HepG2 (cell line): ENCODE measurements around the gene GFRA1. TPM values are rescaled to one million over a fixed set of nuclear protein-coding genes. Genes with fewer than 3 reads are reported as not detected.

Source experiments
- ATAC-seq: fragments of 200-7000 bp; cut with Tn5 transposase; 3 replicates; pipeline ENCODE4 v1.9.1; 2020; ENCODE audit warnings: mild to moderate bottlenecking, moderate library complexity
- BruUV-seq: library from RNA; stranded (reverse); fragments of 400-500 nt; replicated peaks from 2 replicates; lab custom pipeline; 2021; lab: Mats Ljungman, UMichigan
- CTCF ChIA-PET: fragments of 300-600 bp; formaldehyde crosslinking; extraction: SDS; loops from one replicate; lab custom pipeline; 2021; ENCODE audit warnings: low total read pairs, inconsistent platforms, low intra/inter-chr PET ratio; lab: Yijun Ruan, JAX
- POLR2A ChIA-PET: fragments of 350-600 bp; sonication (Branson Sonifier 250); formaldehyde crosslinking; loops from one replicate; lab custom pipeline; 2020; ENCODE audit warnings: antibody characterized with exemption, inconsistent platforms; lab: Yijun Ruan, JAX
- DNase-seq: peaks from one replicate; pipeline ENCODE4 v3.0.0-alpha.2; 2015; ENCODE audit warnings: low spot score
- FAIRE-seq: peaks from 3 replicates; lab custom pipeline; 2011; peaks lifted over from hg19 to GRCh38; lab: Jason Lieb, UNC
- H2AFZ ChIP-seq: one replicate; pipeline ENCODE4 v1.6.1; 2011; ENCODE audit warnings: low read length, inconsistent platforms
- H3K27ac ChIP-seq: fragments of 300-600 bp; 3 replicates; pipeline ENCODE4 v1.8.0; 2011; ENCODE audit warnings: mixed run types, mild to moderate bottlenecking, mixed read lengths, low read length, inconsistent platforms; ENCODE audit not compliant: insufficient read depth; ENCODE audit errors: extremely low read length
- H3K27me3 ChIP-seq, 2 experiments: fragments of 200-600 bp in 1 of 2; 2 replicates in 1 of 2; 3 replicates in 1 of 2; pipeline versions ENCODE4 v1.6.0 to v1.8.0; 2011; ENCODE audit warnings: low read length in 2 of 2, mild to moderate bottlenecking in 2 of 2, moderate library complexity in 2 of 2, inconsistent platforms in 1 of 2; ENCODE audit not compliant: insufficient read depth in 2 of 2, control insufficient read depth in 1 of 2
- H3K36me3 ChIP-seq, 2 experiments: fragments of 200-600 bp in 1 of 2; replicated peaks in 1 of 2; 2 replicates in 1 of 2; 3 replicates in 1 of 2; pipeline versions ENCODE4 v1.5.1 to v1.8.0; 2011; ENCODE audit warnings: low read length in 2 of 2, inconsistent platforms in 1 of 2; ENCODE audit not compliant: insufficient read depth in 2 of 2, control insufficient read depth in 1 of 2
- H3K4me1 ChIP-seq: 2 replicates; pipeline ENCODE4 v1.5.1; 2012; ENCODE audit warnings: low read length, inconsistent platforms; ENCODE audit not compliant: insufficient read depth
- H3K4me2 ChIP-seq: 2 replicates; pipeline ENCODE4 v1.6.0; 2011; ENCODE audit warnings: low read depth, low read length, inconsistent platforms
- H3K4me3 ChIP-seq, 3 experiments: fragments of 200-600 bp in 1 of 3; sonication (generic), shearing (Covaris generic) in 1 of 3; replicated peaks in 1 of 3; 2 replicates each; pipeline ENCODE4 v1.5.1; 2011 to 2016; ENCODE audit warnings: low read length in 3 of 3, inconsistent platforms in 2 of 3, low read depth in 2 of 3, mild to moderate bottlenecking in 2 of 3, control low read depth in 1 of 3, mixed read lengths in 1 of 3; ENCODE audit not compliant: insufficient read depth in 1 of 3
- H3K79me2 ChIP-seq: one replicate; pipeline ENCODE4 v1.6.1; 2011; ENCODE audit warnings: low read length, inconsistent platforms; ENCODE audit not compliant: insufficient read depth
- H3K9ac ChIP-seq: 2 replicates; pipeline ENCODE4 v1.6.0; 2011; ENCODE audit warnings: mild to moderate bottlenecking, low read depth, low read length, inconsistent platforms; ENCODE audit not compliant: insufficient read depth
- H3K9me3 ChIP-seq: 2 replicates; pipeline ENCODE4 v1.5.1; 2012; ENCODE audit warnings: mild to moderate bottlenecking, low read length
- H4K20me1 ChIP-seq: 2 replicates; pipeline ENCODE4 v1.6.0; 2011; ENCODE audit warnings: inconsistent platforms, mild to moderate bottlenecking, low read length, moderate library complexity; ENCODE audit not compliant: insufficient read depth
- BCLAF1 ChIP-seq: fragments of 450-650 bp; IDR thresholded peaks from 2 replicates; pipeline ENCODE4 v1.6.1; 2017; ENCODE audit warnings: mild to moderate bottlenecking
- CBFB ChIP-seq: sonication (generic); formaldehyde crosslinking; IDR thresholded peaks from 2 replicates; pipeline ENCODE4 v1.4.0; 2020; ENCODE audit warnings: missing genetic modification reagents
- CBX5 ChIP-seq: sonication (generic); formaldehyde crosslinking; IDR thresholded peaks from 2 replicates; pipeline ENCODE4 v1.4.0; 2020; ENCODE audit warnings: missing genetic modification reagents, borderline replicate concordance
- NCOA1 ChIP-seq: sonication (generic); formaldehyde crosslinking; IDR thresholded peaks from 2 replicates; pipeline ENCODE4 v1.9.0; 2021; ENCODE audit warnings: missing genetic modification reagents
- NFIB ChIP-seq: sonication (generic); formaldehyde crosslinking; IDR thresholded peaks from 2 replicates; pipeline ENCODE4 v1.9.0; 2021; ENCODE audit warnings: missing genetic modification reagents, mild to moderate bottlenecking, borderline replicate concordance
- NRL ChIP-seq: sonication (generic); formaldehyde crosslinking; IDR thresholded peaks from 2 replicates; pipeline ENCODE4 v1.5.0; 2020; ENCODE audit warnings: missing genetic modification reagents, mild to moderate bottlenecking, moderate library complexity, borderline replicate concordance
- RARA ChIP-seq: IDR thresholded peaks from 2 replicates; pipeline ENCODE4 v1.6.1; 2016; ENCODE audit warnings: missing genetic modification reagents, missing compliant biosample characterization
- SCMH1 ChIP-seq: sonication (generic); formaldehyde crosslinking; IDR thresholded peaks from 2 replicates; pipeline ENCODE4 v1.9.0; 2021; ENCODE audit warnings: missing genetic modification reagents, mild to moderate bottlenecking, borderline replicate concordance
- SMAD3 ChIP-seq: sonication (generic); formaldehyde crosslinking; IDR thresholded peaks from 2 replicates; pipeline ENCODE4 v1.4.0; 2020; ENCODE audit warnings: missing genetic modification reagents
- TEAD2 ChIP-seq: sonication (generic); formaldehyde crosslinking; IDR thresholded peaks from 2 replicates; pipeline ENCODE4 v1.9.0; 2021; ENCODE audit warnings: missing genetic modification reagents
- THAP8 ChIP-seq: sonication (generic); formaldehyde crosslinking; IDR thresholded peaks from 2 replicates; pipeline ENCODE4 v1.5.1; 2020; ENCODE audit warnings: missing genetic modification reagents, mild to moderate bottlenecking, borderline replicate concordance
- ZKSCAN8 ChIP-seq: IDR thresholded peaks from 2 replicates; pipeline ENCODE4 v1.6.1; 2016; ENCODE audit warnings: borderline replicate concordance, missing genetic modification reagents, missing compliant biosample characterization
- ZNF646 ChIP-seq: sonication (generic); formaldehyde crosslinking; IDR thresholded peaks from 2 replicates; pipeline ENCODE4 v1.9.0; 2021; ENCODE audit warnings: mild to moderate bottlenecking, missing genetic modification reagents
- WGBS: methylation state at CpG from one replicate; pipeline ENCODE4 v1.1.6; 2017; ENCODE audit warnings: low lambda C conversion rate; 5-methylcytosine and 5-hydroxymethylcytosine counted together
- in situ Hi-C: cut with HindIII; loops from 2 replicates; pipeline ENCODE4 v1.10.0; 2017; ENCODE audit warnings: low pct_unique_long_range_greater_than_20kb; ENCODE audit not compliant: extremely low pct_ligation_motif_present
- intact Hi-C: fragments of 100-400 bp; cut with micrococcal nuclease; formaldehyde crosslinking; loops from one replicate; pipeline ENCODE4 v1.10.0; 2022; ENCODE audit not compliant: unreplicated experiment
- polyA plus RNA-seq, 8 experiments: library from polyadenylated mRNA; depleted of rRNA in 3 of 8; stranded (reverse) in 7 of 8; unstranded in 1 of 8; fragments of >200 nt; fragmentation: Illumina TruSeq in 4 of 8; extraction: Trizol in 4 of 8; gene quantifications; 2 replicates each; pipeline versions ENCODE4 v1.2.1 to v1.2.3, GENCODE V29; 2011 to 2016; ENCODE audit warnings: low read depth in 4 of 8, missing spikeins in 1 of 8, mixed read lengths in 1 of 8; ENCODE audit not compliant: insufficient read depth in 1 of 8
- total RNA-seq, 5 experiments: library from RNA; depleted of rRNA; stranded (reverse); fragments of >200 nt; fragmentation: Illumina TruSeq; extraction: Trizol; gene quantifications; 2 replicates each; pipeline ENCODE4 v1.2.3, GENCODE V29; 2016; ENCODE audit warnings: low read depth in 1 of 5

GFRA1 gene
- total and polyA plus RNA-seq, 2 of the 13 experiments (the other 11 are each of a cell fraction or from before 2014, with no cell fraction given) = not detected

GRCh38 chr10:116097239-116097784, 175.7 kb downstream of the GFRA1 start:
- intact Hi-C loops = no loop called here
- no peak for TF ChIP-seq RARA
- TF ChIP-seq CBFB (CRISPR knock-in tag) = no peak
- TF ChIP-seq THAP8 = no peak
- no peak for TF ChIP-seq BCLAF1
- TF ChIP-seq NCOA1 (CRISPR knock-in tag) = no peak
- TF ChIP-seq ZNF646 = no peak
- TF ChIP-seq SCMH1 (CRISPR knock-in tag) = no peak
- no peak for TF ChIP-seq NRL (CRISPR knock-in tag)
- TF ChIP-seq TEAD2 = no peak
- TF ChIP-seq NFIB (CRISPR knock-in tag) = no peak
- no peak for TF ChIP-seq CBX5 (CRISPR knock-in tag)
- no peak for TF ChIP-seq SMAD3 (CRISPR knock-in tag)
- no peak for TF ChIP-seq ZKSCAN8 (CRISPR knock-in tag)
- Histone ChIP-seq H3K9me3 (no peaks in the 10 kb centered on the region), H3K4me3 (no peak overlapping the region), H3K79me2 (no peaks in the 10 kb centered on the region), H4K20me1 (no peaks in the 10 kb centered on the region), H3K4me2 (no peak overlapping the region), H2AFZ (no peak overlapping the region), H3K9ac (no peak overlapping the region), H3K4me1 (no peaks in the 10 kb centered on the region), H3K36me3 (no peaks in the 10 kb centered on the region), H3K27me3 (no peaks in the 10 kb centered on the region; a peak in 1 of 5 replicates), H3K27ac (no peak overlapping the region)
- DNase-seq = no peak
- BruUV-seq = no TSS peak
- WGBS = 8% methylated on average over 3 of the region's 7 CpGs
- no peak for ATAC-seq
- in situ Hi-C loops = no loop called here
- FAIRE-seq = no peak
- CTCF ChIA-PET = no interaction called here
- POLR2A ChIA-PET = no interaction called here
